ENCODE measurements around the gene CELA2B.
"Not testable (repeated sequence)": the region's sequence is repeated elsewhere in the genome, so short reads cannot be mapped to it uniquely, and the experiment has no call there.

CELA2B gene

DNA sequence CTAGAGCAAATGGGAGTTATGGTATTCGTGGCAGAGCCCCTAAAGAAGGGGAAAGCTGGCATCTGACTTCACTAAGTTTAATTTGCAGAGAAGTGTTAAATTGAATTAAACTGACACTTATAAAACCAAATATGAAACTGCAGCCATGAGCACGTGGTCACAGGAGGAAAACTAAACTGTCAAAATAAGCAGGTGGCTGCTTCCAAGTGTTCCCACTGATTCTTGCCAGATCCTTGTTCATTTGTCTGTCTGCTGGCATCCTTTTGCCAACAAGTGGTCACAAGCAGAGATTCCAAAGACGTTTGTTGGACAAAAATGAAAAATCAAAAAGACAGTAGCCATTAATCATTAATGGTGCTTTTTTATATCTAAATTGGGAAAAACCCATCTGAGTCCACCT, 6.5 kb upstream of the CELA2B start:
- no peak for FAIRE-seq

- FAIRE-seq, result not testable (repeated sequence)
Observed at GRCh38 chr1:15469821-15470448, 6.0 kb upstream of the CELA2B start.

- FAIRE-seq, result not testable (repeated sequence)
Observed at GRCh38 chr1:15471067-15471466, 4.8 kb upstream of the CELA2B start.

- not testable (repeated sequence) for FAIRE-seq
Observed at GRCh38 chr1:15471723-15472122, 4.2 kb upstream of the CELA2B start.

DNA sequence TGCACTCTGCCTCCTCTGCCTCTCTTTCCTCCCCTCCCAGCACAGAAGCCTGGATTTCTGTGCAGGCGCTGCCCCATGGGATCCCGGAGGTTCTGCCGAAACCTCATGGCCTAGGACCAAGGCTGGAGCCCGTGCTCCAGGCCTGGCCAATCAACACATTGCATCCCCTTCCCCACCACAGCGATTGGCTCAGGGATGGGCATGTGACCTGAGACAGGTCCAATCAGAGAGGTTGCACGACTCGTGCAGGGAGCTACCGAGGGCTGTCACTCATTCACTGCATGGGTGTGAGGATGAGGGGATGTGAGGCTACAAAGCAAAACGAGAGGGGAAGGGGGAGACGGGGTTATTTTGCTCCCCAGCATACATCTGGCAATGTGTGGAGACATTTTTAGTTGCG, 3.3 kb upstream of the CELA2B start:
- no peak for FAIRE-seq

- no peak for FAIRE-seq
Observed at GRCh38 chr1:15476927-15477326, 1.0 kb downstream of the CELA2B start.

DNA sequence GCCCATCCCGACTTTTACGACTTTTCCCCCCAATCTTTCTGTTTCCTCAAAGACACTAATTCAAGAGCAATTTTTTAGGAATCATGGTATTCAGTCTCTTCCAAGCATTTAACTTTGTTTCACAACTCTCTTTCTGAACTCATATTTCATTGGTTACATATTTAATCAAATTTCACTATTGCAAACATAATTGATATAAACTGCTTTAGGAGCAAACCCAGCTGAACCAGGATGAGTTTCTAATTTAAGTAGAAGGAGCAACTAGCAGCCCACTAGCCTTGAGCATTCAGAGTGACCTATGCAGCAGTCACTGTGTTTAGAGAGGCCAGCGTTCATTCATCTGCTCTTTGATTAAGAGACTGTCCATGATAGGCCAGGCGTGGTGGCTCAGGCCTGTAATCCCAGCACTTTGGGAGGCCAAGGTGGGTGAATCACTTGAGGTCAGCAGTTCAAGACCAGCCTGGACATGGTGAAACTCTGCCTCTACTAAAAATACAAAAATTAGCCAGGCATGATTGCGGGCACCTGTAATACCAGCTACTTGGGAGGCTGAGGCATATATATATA, 1.8 kb downstream of the CELA2B start:
- FAIRE-seq, result no peak

DNA sequence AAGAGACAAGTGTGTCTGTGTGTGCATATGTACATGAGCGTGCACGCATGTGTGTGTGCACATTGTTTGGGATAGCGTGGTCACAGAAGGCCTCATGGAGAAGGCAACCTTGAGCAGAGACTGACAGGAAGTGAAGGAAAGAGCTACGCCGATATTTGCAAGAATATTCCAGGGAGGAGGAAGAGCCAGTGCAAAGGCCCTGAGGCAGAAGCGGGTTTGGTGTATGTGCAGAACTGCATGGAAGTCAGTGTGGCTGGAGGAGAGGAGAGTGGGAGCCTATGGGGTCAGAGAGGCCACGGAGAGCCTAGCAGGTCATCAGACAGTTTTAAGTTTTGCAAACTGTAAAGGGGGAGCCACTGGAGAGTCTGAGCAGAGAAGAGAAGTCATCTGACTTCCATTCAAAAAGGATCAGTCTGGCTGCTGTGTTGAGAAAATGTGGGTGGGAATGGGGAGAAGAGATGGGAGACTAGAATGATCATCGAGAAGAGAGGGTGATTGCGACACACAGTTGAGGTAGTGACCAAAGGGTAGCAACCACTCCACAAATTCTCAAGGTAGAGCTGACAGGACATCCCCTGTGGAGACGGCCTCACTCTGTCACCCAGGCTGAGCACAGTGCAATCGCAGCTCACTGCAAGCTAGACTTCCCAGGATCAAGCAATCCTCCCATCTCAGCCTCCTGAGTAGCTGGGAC, 3.9 kb downstream of the CELA2B start:
- no peak for FAIRE-seq

DNA sequence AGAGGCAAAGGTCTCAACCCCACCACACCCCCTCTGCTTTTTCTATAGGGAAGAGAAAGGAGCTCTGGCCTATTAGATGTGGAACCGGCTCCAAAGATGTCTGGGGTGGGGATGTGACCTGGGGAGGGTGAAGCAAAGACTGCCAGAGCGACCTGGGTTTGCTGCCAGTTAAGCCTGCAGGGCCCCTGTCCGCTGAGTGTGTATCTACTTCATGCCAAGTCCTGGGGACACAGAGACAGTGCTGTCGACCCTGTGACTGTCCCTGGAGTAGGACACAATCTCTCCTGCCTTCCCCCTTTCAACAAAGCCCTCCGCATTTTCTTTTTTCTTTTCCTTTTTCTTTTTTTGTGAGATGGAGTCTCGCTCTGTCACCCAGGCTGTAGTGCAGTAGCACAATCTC, 6.6 kb downstream of the CELA2B start:
- FAIRE-seq, result not testable (repeated sequence)

- FAIRE-seq, result not testable (repeated sequence)
Observed at GRCh38 chr1:15482983-15483543, 7.2 kb downstream of the CELA2B start.

- FAIRE-seq, result no peak
Observed at GRCh38 chr1:15483971-15484370, 8.1 kb downstream of the CELA2B start.

- FAIRE-seq, result not testable (repeated sequence)
Observed at GRCh38 chr1:15484443-15484842, 8.5 kb downstream of the CELA2B start.

- FAIRE-seq, result no peak
Observed at GRCh38 chr1:15485636-15486035, 9.7 kb downstream of the CELA2B start.

DNA sequence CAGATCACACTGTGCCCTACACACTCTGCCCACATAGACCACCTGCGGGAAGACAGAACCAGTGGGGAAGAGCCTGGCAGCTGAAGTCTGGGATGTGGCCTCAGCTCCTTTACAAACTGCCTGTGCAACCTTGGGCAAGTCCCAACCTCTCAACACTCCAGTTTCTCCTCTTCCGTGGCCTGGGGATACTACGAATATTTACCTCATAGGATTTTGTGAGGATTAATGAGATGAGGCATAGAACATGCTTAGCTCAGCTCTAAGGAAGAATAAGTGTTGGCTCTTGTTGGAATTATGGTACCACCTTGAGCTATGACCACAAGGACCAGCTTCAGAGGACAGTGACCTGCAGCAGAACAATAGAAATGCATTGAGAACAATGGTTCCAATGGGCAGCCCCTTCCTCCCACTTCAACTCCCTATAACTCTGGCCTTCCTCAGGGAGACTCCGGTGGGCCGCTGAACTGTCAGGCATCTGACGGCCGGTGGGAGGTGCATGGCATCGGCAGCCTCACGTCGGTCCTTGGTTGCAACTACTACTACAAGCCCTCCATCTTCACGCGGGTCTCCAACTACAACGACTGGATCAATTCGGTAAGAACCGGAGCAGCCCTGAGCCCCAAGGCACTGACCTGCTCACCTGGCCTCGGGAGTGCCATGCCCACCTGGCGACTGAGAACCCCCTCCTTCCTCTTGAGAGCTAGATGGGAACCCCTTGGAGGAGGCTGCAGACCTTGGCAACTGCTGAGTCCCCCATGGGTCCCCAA, 11.1 kb downstream of the CELA2B start:
- not testable (repeated sequence) for FAIRE-seq

GRCh38 chr1:15488371-15488770, 12.5 kb downstream of the CELA2B start:
- no peak for FAIRE-seq

- FAIRE-seq, result no peak
Observed at GRCh38 chr1:15489052-15489736, 13.3 kb downstream of the CELA2B start.

DNA sequence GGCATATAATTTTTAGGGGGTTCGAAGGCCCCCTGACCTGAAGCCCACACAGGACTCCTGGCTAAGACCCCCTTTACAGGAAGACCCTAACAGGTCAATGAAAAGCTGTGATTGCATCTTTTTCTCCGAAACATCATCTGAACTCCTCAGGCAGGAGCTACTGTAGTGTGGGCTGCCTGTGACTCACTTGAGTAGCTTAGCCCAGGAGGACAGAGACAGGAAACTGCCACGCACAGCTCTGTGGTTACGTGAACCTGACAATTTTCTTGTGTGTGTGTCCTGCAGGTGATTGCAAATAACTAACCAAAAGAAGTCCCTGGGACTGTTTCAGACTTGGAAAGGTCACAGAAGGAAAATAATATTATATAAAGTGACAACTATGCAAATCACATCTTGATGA, 15.1 kb downstream of the CELA2B start:
- not testable (repeated sequence) for FAIRE-seq

- FAIRE-seq, result no peak
Observed at GRCh38 chr1:15492596-15492995, 16.7 kb downstream of the CELA2B start.

DNA sequence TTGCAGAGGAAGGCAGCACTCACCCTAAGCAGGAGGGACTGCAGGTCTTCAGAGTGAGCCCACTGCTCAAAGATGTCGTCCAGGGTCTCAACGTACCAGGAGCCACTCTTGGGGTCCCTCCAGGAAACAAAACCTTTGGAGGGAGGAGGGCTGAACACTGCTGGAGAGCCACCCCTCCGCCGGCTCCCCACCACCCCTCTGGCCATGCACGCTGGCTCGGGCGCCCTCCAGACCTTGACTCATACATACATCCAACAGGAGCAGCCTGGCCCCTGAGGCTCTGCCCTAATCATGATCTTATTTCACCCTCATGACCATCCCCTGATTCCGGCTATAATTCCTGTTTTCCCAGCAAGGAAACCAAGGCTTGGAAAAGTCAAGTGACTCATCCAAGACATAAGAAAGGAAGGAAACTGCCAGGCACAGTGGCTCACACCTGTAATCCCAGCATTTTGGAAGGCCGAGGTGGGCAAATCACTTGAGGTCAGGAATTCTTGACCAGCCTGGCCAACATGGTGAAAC, 18.0 kb downstream of the CELA2B start:
- FAIRE-seq, result no peak

DNA sequence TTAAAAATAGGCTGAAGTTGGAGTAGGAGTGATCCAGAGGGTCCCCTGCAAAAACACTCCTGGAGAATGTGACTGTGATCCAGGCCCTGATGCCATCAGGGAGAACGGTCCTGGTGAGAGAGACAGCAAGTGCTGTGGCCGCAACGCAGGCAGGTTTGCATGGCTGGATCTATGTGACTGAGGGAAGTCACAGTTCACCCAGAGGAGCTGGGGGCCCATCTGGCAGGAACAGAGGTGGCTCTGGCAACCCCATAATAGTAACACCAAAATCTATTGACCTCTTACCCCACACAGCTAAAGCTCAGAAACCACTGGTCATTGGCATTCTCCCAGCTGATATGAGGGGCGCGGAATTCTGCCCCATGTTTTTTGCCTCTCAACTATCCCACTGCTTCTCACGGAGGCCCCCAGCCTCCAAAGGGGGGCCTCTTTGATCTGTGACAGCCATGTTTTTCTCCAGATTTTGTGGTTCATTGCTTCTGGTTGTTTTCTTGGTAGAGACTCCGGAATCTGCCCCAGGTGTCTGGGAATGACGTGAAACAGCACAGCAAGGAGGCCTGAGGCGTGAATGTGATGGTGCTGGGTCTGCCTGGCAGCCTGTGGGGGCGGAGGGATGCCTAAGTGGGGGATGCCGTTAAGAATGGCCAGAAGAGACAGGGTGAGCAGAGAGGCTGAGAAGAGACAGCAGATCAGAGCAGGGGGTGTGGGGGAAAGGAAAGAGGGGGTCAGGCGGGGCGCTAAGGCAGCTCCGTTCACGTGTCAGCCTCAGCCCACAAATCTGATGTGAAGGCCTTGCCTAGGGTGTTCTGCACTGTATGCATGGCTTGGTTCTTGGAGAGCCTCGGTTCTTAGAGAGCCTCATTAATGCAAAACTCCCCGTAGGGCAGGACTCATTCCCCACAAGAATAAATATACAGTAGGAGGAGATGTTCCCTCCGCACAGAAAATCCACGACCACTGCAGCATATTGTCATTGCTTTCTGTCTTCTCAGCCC, 24.6 kb downstream of the CELA2B start:
- FAIRE-seq, result no peak

All from colon (tissue), 2 donors.